GM06990 (cell line): ENCODE results near the gene CNTF.

Experiments
- DNase-seq: peaks from one replicate; pipeline ENCODE4 v3.0.0-alpha.2; 2011; ENCODE audit not compliant: insufficient read length; ENCODE audit errors: extremely low read depth
- H3K27me3 ChIP-seq: replicated peaks from 2 replicates; pipeline ENCODE4 v1.6.0; 2011; ENCODE audit warnings: low read length; ENCODE audit not compliant: control insufficient read depth, insufficient read depth
- H3K36me3 ChIP-seq: 2 replicates; pipeline ENCODE4 v1.5.1; 2011; ENCODE audit warnings: low read length; ENCODE audit not compliant: control insufficient read depth, insufficient read depth
- H3K4me3 ChIP-seq: replicated peaks from 2 replicates; pipeline ENCODE4 v1.5.1; 2011; ENCODE audit warnings: low read depth, mild to moderate bottlenecking, control low read depth, low read length
- TF ChIP-seq, protein P1 (sequence below): IDR thresholded peaks from 2 replicates; pipeline ENCODE4 v1.5.1; 2011; ENCODE audit warnings: low read length, control low read depth, mild to moderate bottlenecking, inconsistent platforms; ENCODE audit not compliant: insufficient read depth, poor library complexity, severe bottlenecking

Gene CNTF

GRCh38 chr11:58582437-58582836, 40.0 kb upstream of the CNTF start:
- peak overlapping the region; percentile 29; the same call in 1 of the 2 replicates for H3K4me3 ChIP-seq

DNA sequence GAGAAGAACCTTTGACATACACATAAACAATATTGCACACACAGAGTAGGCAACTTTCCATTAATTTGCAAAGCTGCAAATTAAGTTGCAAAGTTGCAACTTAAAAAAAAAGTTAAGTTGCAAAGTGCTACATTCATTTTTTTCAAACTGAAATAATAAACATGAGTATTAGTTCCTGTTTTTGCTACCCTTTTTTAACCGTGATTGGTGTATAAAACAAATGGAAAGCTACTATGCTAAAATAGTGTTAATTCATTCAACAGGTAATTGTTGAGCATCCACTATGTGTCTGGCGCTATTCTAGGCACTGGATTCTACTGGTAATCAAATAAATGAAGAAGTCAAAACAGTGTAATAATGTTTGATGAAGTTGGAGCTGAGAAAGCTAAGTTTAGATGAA, 35.5 kb upstream of the CNTF start:
- H3K27me3 ChIP-seq = no peaks in the 10 kb centered on the region
- H3K36me3 ChIP-seq = no peaks in the 10 kb centered on the region; the same call in 1 of the 2 replicates
- no peak overlapping the region for H3K4me3 ChIP-seq
- no peak for DNase-seq
- TF ChIP-seq, protein P1, sequence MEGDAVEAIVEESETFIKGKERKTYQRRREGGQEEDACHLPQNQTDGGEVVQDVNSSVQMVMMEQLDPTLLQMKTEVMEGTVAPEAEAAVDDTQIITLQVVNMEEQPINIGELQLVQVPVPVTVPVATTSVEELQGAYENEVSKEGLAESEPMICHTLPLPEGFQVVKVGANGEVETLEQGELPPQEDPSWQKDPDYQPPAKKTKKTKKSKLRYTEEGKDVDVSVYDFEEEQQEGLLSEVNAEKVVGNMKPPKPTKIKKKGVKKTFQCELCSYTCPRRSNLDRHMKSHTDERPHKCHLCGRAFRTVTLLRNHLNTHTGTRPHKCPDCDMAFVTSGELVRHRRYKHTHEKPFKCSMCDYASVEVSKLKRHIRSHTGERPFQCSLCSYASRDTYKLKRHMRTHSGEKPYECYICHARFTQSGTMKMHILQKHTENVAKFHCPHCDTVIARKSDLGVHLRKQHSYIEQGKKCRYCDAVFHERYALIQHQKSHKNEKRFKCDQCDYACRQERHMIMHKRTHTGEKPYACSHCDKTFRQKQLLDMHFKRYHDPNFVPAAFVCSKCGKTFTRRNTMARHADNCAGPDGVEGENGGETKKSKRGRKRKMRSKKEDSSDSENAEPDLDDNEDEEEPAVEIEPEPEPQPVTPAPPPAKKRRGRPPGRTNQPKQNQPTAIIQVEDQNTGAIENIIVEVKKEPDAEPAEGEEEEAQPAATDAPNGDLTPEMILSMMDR = no peak

More at GRCh38 chr11:58582437-58582836, 40.0 kb upstream of the CNTF start:
- H3K36me3 ChIP-seq = no peaks in the 10 kb centered on the region
- TF ChIP-seq, protein P1 = no peak
- no peak for DNase-seq
- H3K27me3 ChIP-seq = no peaks in the 10 kb centered on the region

- no peaks in the 10 kb centered on the region; the same call in none of the 2 replicates for H3K36me3 ChIP-seq
- H3K27me3 ChIP-seq = no peaks in the 10 kb centered on the region
- DNase-seq = no peak
- TF ChIP-seq, protein P1 = no peak
- H3K4me3 ChIP-seq = no peak overlapping the region
Measured at GRCh38 chr11:58591659-58592058, 30.8 kb upstream of the CNTF start.

DNA sequence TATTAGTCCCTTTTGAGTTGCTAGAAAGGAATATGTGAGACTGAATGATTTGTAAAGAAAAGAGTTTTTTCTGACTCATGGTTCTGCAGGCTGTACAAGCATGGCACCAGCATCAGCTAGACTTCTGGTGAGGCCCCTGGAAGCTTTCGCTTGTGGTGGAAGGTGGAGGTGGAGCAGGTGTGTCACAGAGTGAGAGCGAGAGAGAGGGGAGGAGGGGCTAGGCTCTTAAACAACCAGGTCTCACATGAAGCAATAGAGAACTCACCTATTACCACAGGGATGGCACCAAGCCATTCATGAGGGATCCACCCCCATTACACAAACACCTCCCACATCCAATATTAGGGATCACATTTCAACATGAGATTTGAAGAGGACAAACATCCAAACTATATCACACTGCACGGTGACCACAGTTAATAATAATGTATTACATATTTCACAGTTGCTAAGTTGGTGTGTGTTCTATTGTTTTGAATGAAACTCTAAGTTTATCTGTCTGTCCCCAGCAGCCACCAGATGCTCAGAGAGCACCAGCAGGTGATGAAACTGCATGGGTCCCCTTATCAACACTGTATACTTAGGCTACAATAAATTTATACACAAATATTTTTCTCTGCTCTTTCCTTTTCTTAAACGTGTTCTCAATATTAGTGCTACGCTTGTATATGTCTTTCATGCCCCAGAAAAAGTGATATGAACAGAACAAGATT, 29.5 kb upstream of the CNTF start:
- Histone ChIP-seq H3K27me3 (no peaks in the 10 kb centered on the region), H3K4me3 (no peak overlapping the region), H3K36me3 (no peaks in the 10 kb centered on the region; the same call in none of the 2 replicates)
- TF ChIP-seq, protein P1 = no peak
- DNase-seq = no peak

- no peak for DNase-seq
- Histone ChIP-seq H3K36me3 (no peaks in the 10 kb centered on the region; the same call in 1 of the 2 replicates), H3K4me3 (no peak overlapping the region), H3K27me3 (no peaks in the 10 kb centered on the region)
- TF ChIP-seq, protein P1 = no peak
Measured at GRCh38 chr11:58594826-58595225, 27.6 kb upstream of the CNTF start.

DNA sequence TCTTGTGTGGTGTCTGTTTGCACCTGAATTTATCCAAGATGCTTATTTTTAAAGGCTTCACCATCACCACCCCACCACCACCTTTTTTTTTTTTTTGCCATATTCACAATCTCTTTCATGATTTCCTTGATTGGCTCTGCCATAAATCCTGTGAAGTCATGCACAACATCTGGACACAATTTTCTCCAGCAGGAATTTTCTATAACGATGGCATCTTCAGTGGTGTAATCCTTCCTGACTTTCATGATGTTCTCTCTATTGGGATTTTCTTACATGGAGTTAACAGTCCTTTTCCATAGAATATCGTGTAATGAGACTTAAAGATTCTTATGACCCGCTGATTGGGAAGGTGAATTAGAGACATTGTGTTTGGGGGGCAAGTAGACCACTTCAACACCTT, 25.8 kb upstream of the CNTF start:
- Histone ChIP-seq H3K4me3 (no peak overlapping the region), H3K27me3 (no peaks in the 10 kb centered on the region), H3K36me3 (no peaks in the 10 kb centered on the region; the same call in 1 of the 2 replicates)
- DNase-seq = no peak
- TF ChIP-seq, protein P1 = no peak
